Measurements from ENCODE around the gene PREX1.

The PREX1 gene

GRCh38 chr20:48696671-48697070 is 131.1 kb downstream of the PREX1 start:
- DNase-seq: no peak

GRCh38 chr20:48695738-48696137 is 132.1 kb downstream of the PREX1 start:
- no peak for DNase-seq

- DNase-seq: peak; percentile 55
Measured at GRCh38 chr20:48695255-48695654, 132.5 kb downstream of the PREX1 start.

- no peak for DNase-seq
Measured at GRCh38 chr20:48694381-48694865, 133.4 kb downstream of the PREX1 start.

GRCh38 chr20:48691523-48691922 is 136.3 kb downstream of the PREX1 start:
- no peak for DNase-seq

GRCh38 chr20:48690888-48691287 is 136.9 kb downstream of the PREX1 start:
- no peak for DNase-seq

- DNase-seq: no peak
Measured at GRCh38 chr20:48689874-48690571, 137.8 kb downstream of the PREX1 start.

- DNase-seq: no peak
Measured at GRCh38 chr20:48689388-48689787, 138.4 kb downstream of the PREX1 start.

- DNase-seq: no peak
Measured at GRCh38 chr20:48688579-48688978, 139.2 kb downstream of the PREX1 start.

GRCh38 chr20:48687117-48687800 is 140.5 kb downstream of the PREX1 start:
- DNase-seq: no peak

- DNase-seq: peak; percentile 12
Measured at GRCh38 chr20:48686238-48687116, 141.3 kb downstream of the PREX1 start.

- no peak for DNase-seq
Measured at GRCh38 chr20:48685300-48685699, 142.5 kb downstream of the PREX1 start.

- peak; percentile 37 for DNase-seq
Measured at GRCh38 chr20:48684501-48685041, 143.2 kb downstream of the PREX1 start.

- no peak for DNase-seq
Measured at GRCh38 chr20:48683467-48684175, 144.2 kb downstream of the PREX1 start.

GRCh38 chr20:48682529-48683363 is 145.1 kb downstream of the PREX1 start:
- peak; percentile 88 for DNase-seq

GRCh38 chr20:48681873-48682426 is 145.8 kb downstream of the PREX1 start:
- no peak for DNase-seq

GRCh38 chr20:48681201-48681872 is 146.5 kb downstream of the PREX1 start:
- no peak for DNase-seq

GRCh38 chr20:48680650-48681049 is 147.1 kb downstream of the PREX1 start:
- no peak for DNase-seq

- DNase-seq: no peak
Measured at GRCh38 chr20:48679599-48679998, 148.2 kb downstream of the PREX1 start.

- no peak for DNase-seq
Measured at GRCh38 chr20:48679011-48679410, 148.8 kb downstream of the PREX1 start.

Data from fibroblast of skin of back (primary cell).